Measurements from ENCODE around the gene RALGPS2. TPM values are rescaled to one million over a fixed set of nuclear protein-coding genes. Genes with fewer than 3 reads are reported as not detected.

Gene RALGPS2
- total RNA-seq, 1 experiment from 2014 or later: 19.3 TPM

- ChIA-PET CTCF (no interaction called here), POLR2A (ENCODE audit: unreplicated experiment) (no interaction called here)
- H3K27me3 ChIP-seq (ENCODE audit: low read length): no peaks in the 10 kb centered on the region
- H3K9ac ChIP-seq (ENCODE audit: low read length): no peak overlapping the region
- no peaks in the 10 kb centered on the region for H3K79me2 ChIP-seq (ENCODE audit: low read length)
- no peaks in the 10 kb centered on the region for H3F3A ChIP-seq (ENCODE audit: low read length, unreplicated experiment)
- H3K27ac ChIP-seq (ENCODE audit: low read length): no peak overlapping the region
- TF ChIP-seq EZH2 (IDR thresholded peaks at IDR 0.05; ENCODE audit: low read length, unreplicated experiment) (no peak), EZH2phosphoT487 (IDR thresholded peaks at IDR 0.05; ENCODE audit: borderline replicate concordance, low read length) (no peak), CTCF (conservative IDR thresholded peaks at IDR 0.05; ENCODE audit: low read depth, low read length) (no peak)
- no peaks in the 10 kb centered on the region for H3K4me1 ChIP-seq (ENCODE audit: insufficient read depth, low read length)
- no peak for DNase-seq
- BruUV-seq (replicated peaks): no TSS peak
- H3K9me2 ChIP-seq (replicated peaks; ENCODE audit: low read length): no peaks in the 10 kb centered on the region
- no peak overlapping the region for H2AFZ ChIP-seq (ENCODE audit: low read length)
- H3K4me2 ChIP-seq (ENCODE audit: low read length): no peak overlapping the region
- intact Hi-C loops (cut with micrococcal nuclease): no loop called here
- no peak overlapping the region for H3K4me3 ChIP-seq (ENCODE audit: low read length)
- H4K20me1 ChIP-seq (ENCODE audit: low read length): no peaks in the 10 kb centered on the region
- no peak for ATAC-seq
- H3K9me3 ChIP-seq (ENCODE audit: low read length): no peaks in the 10 kb centered on the region
- H3K36me3 ChIP-seq (ENCODE audit: low read depth, low read length): no peaks in the 10 kb centered on the region
Observed at GRCh38 chr1:178718520-178718919, 6.5 kb upstream of the RALGPS2 start.

- H3K27me3 ChIP-seq (ENCODE audit: low read length): no peaks in the 10 kb centered on the region
- BruUV-seq (replicated peaks): no TSS peak
- ChIA-PET CTCF (no interaction called here), POLR2A (ENCODE audit: unreplicated experiment) (no interaction called here)
- no peak overlapping the region for H3K4me3 ChIP-seq (ENCODE audit: low read length)
- H3K36me3 ChIP-seq (ENCODE audit: low read depth, low read length): no peaks in the 10 kb centered on the region
- no peak overlapping the region for H3K4me2 ChIP-seq (ENCODE audit: low read length)
- H3K27ac ChIP-seq (ENCODE audit: low read length): no peak overlapping the region
- peaks cover 37% of the 10 kb centered on the region for H3K79me2 ChIP-seq (ENCODE audit: low read length)
- DNase-seq (no peak), ATAC-seq (no peak)
- no peak for TF ChIP-seq EZH2phosphoT487 (IDR thresholded peaks at IDR 0.05; ENCODE audit: borderline replicate concordance, low read length)
- TF ChIP-seq EZH2 (IDR thresholded peaks at IDR 0.05; ENCODE audit: low read length, unreplicated experiment): no peak
- TF ChIP-seq CTCF (conservative IDR thresholded peaks at IDR 0.05; ENCODE audit: low read depth, low read length): no peak
- no peak overlapping the region for H2AFZ ChIP-seq (ENCODE audit: low read length)
- H3K9ac ChIP-seq (ENCODE audit: low read length): no peak overlapping the region
- intact Hi-C loops (cut with micrococcal nuclease): no loop called here
- no peaks in the 10 kb centered on the region for H3K9me3 ChIP-seq (ENCODE audit: low read length)
- peaks cover 17% of the 10 kb centered on the region for H3K4me1 ChIP-seq (ENCODE audit: insufficient read depth, low read length)
- H3K9me2 ChIP-seq (replicated peaks; ENCODE audit: low read length): no peaks in the 10 kb centered on the region
- no peaks in the 10 kb centered on the region for H3F3A ChIP-seq (ENCODE audit: low read length, unreplicated experiment)
- no peaks in the 10 kb centered on the region for H4K20me1 ChIP-seq (ENCODE audit: low read length)
Observed at GRCh38 chr1:178723546-178723945, 1.5 kb upstream of the RALGPS2 start.

GRCh38 chr1:178724376-178724727 lies 692 bp upstream of the RALGPS2 start:
- H3K27ac ChIP-seq (ENCODE audit: low read length): 0 out of 2 replicates have a peak overlapping the region, but pooled peaks have one; percentile 9

More at GRCh38 chr1:178724376-178724727, 692 bp upstream of the RALGPS2 start:
- H3K27me3 ChIP-seq (ENCODE audit: low read length): no peaks in the 10 kb centered on the region
- ChIA-PET CTCF (no interaction called here), POLR2A (ENCODE audit: unreplicated experiment) (interaction anchor here (0.6 to 1.2 kb wide), 2 partner anchors 70 to 112 kb away, joined by 14 read pairs; no protein-coding TSS in a partner anchor)
- DNase-seq (no peak), ATAC-seq (no peak)
- peak overlapping the region; percentile 93 for H3K4me3 ChIP-seq (ENCODE audit: low read length)
- H3K9me3 ChIP-seq (ENCODE audit: low read length): no peaks in the 10 kb centered on the region
- H4K20me1 ChIP-seq (ENCODE audit: low read length): 0 out of 2 replicates have a peak, but pooled peaks cover 3% of the 10 kb centered on the region
- TF ChIP-seq EZH2phosphoT487 (IDR thresholded peaks at IDR 0.05; ENCODE audit: borderline replicate concordance, low read length) (no peak), CTCF (conservative IDR thresholded peaks at IDR 0.05; ENCODE audit: low read depth, low read length) (no peak), EZH2 (IDR thresholded peaks at IDR 0.05; ENCODE audit: low read length, unreplicated experiment) (no peak)
- no peaks in the 10 kb centered on the region for H3K9me2 ChIP-seq (replicated peaks; ENCODE audit: low read length)
- H3F3A ChIP-seq (ENCODE audit: low read length, unreplicated experiment): no peaks in the 10 kb centered on the region
- H3K79me2 ChIP-seq (ENCODE audit: low read length): peaks cover 46% of the 10 kb centered on the region
- H3K4me2 ChIP-seq (ENCODE audit: low read length): peak overlapping the region; percentile 90
- H2AFZ ChIP-seq (ENCODE audit: low read length): peak overlapping the region; percentile 85
- no peaks in the 10 kb centered on the region for H3K36me3 ChIP-seq (ENCODE audit: low read depth, low read length)
- H3K4me1 ChIP-seq (ENCODE audit: insufficient read depth, low read length): peaks cover 24% of the 10 kb centered on the region
- intact Hi-C loops (cut with micrococcal nuclease): no loop called here
- H3K9ac ChIP-seq (ENCODE audit: low read length): peak overlapping the region; percentile 85
- BruUV-seq (replicated peaks): no TSS peak

Data from PC-3 (cell line).